Stomach (tissue), 9 donors: ENCODE data around the gene MAP3K7CL. TPM values are rescaled to one million over a fixed set of nuclear protein-coding genes. Genes with fewer than 3 reads are reported as not detected.
A peak's percentile ranks its signal among the peaks of the same experiment; 100 is the strongest.

Experiments used
- DNase-seq, 2 donors: peaks; one replicate each; pipeline versions ENCODE4 v3.0.0 to v3.0.0-alpha.2; 2013 to 2019
- H3K27ac ChIP-seq, 5 donors: fragments of 200-600 bp in 4 of 5; sonication (generic) in 4 of 5; one replicate each; pipeline ENCODE4 v1.5.1; 2013 to 2019; ENCODE audit warnings: mild to moderate bottlenecking in 1 of 5, moderate library complexity in 1 of 5
- H3K27me3 ChIP-seq, 3 donors: fragments of 200-600 bp; sonication (generic); one replicate each; pipeline ENCODE4 v1.5.1; 2017 to 2019; ENCODE audit warnings: mixed run types in 1 of 3
- H3K36me3 ChIP-seq, 4 donors: fragments of 200-600 bp; sonication (generic); 1 replicate in 3 of 4; 2 replicates in 1 of 4; pipeline ENCODE4 v1.5.1; 2016 to 2019
- H3K4me1 ChIP-seq, 4 donors: fragments of 200-600 bp; sonication (generic); one replicate each; pipeline ENCODE4 v1.5.1; 2016 to 2019
- H3K4me3 ChIP-seq, 4 donors: fragments of 200-600 bp; sonication (generic) in 3 of 4; one replicate each; pipeline ENCODE4 v1.5.1; 2016 to 2019; ENCODE audit warnings: mild to moderate bottlenecking in 1 of 4
- H3K9me3 ChIP-seq, 4 donors: fragments of 200-600 bp; sonication (generic); one replicate each; pipeline ENCODE4 v1.5.1; 2016 to 2019
- CTCF ChIP-seq, 7 experiments: fragments of 450-650 bp in 4 of 7; fragments of 200-600 bp in 3 of 7; sonication (generic) in 3 of 7; IDR thresholded peaks; one replicate each; pipeline ENCODE4 v1.5.1; 2016 to 2019; ENCODE audit warnings: antibody characterized with exemption in 7 of 7, control low read depth in 2 of 7, mild to moderate bottlenecking in 1 of 7
- EP300 ChIP-seq: sonication (generic); formaldehyde crosslinking; IDR thresholded peaks from one replicate; pipeline ENCODE4 v1.6.1; 2017; ENCODE audit warnings: antibody characterized with exemption
- POLR2A ChIP-seq, 4 donors: fragments of 450-650 bp; IDR thresholded peaks; one replicate each; pipeline ENCODE4 v1.6.1; 2016; ENCODE audit warnings: antibody characterized with exemption in 4 of 4, control low read depth in 2 of 4, mild to moderate bottlenecking in 1 of 4, moderate library complexity in 1 of 4
- POLR2AphosphoS5 ChIP-seq, 3 donors: sonication (generic); formaldehyde crosslinking; IDR thresholded peaks; one replicate each; pipeline ENCODE4 v1.6.1; 2016; ENCODE audit warnings: antibody characterized with exemption in 3 of 3
- WGBS, 5 donors: extraction: QIAGEN DNeasy Blood & Tissue Kit in 3 of 5; methylation state at CpG; one replicate each; pipeline versions ENCODE4 v1.1.5 to v1.1.7; 2013 to 2018; 5-methylcytosine and 5-hydroxymethylcytosine counted together
- intact Hi-C: fragments of 100-400 bp; cut with DNase I; formaldehyde crosslinking; loops from one replicate; pipeline ENCODE4 v1.15.1; 2023; ENCODE audit warnings: low total_unique reads
- polyA plus RNA-seq, 3 donors: library from polyadenylated mRNA; stranded (reverse); fragments of 200-250 nt; gene quantifications; one replicate each; pipeline ENCODE4 v1.2.3, GENCODE V29; 2013
- total RNA-seq, 5 donors: library from RNA; depleted of rRNA; stranded (reverse); fragments of >200 nt; gene quantifications; one replicate each; pipeline versions ENCODE4 v1.1.0 to v1.2.3, GENCODE V29; 2014 to 2016
- donor health status: healthy with polysubstance abuse.
- donor health status: Bipolar disorder and iron deficiency.
- donor health status: healthy.

Gene MAP3K7CL
- total and polyA plus RNA-seq, 8 donors, result 0.58 to 19.2 (median 4.5) TPM

GRCh38 chr21:29152916-29153315 is 22.5 kb downstream of the MAP3K7CL start:
- peaks cover 0 to 6% (median 0%) of the 10 kb centered on the region in 4 donors for H3K4me1 ChIP-seq
- TF ChIP-seq CTCF (IDR thresholded peaks at IDR 0.05), result no peak
- no peak for TF ChIP-seq POLR2A (IDR thresholded peaks at IDR 0.05)
- TF ChIP-seq POLR2AphosphoS5 (IDR thresholded peaks at IDR 0.05), result no peak
- no peak for TF ChIP-seq EP300
- H3K27ac ChIP-seq, result no peak overlapping the region
- no peaks in the 10 kb centered on the region for H3K36me3 ChIP-seq
- H3K9me3 ChIP-seq, result no peaks in the 10 kb centered on the region
- 78 to 91% (median 83%) methylated on average over 1 of the region's 1 CpG for WGBS, 5 donors
- DNase-seq, result no peak
- intact Hi-C loops, result no loop called here
- H3K4me3 ChIP-seq, result no peak overlapping the region
- no peaks in the 10 kb centered on the region for H3K27me3 ChIP-seq

DNA sequence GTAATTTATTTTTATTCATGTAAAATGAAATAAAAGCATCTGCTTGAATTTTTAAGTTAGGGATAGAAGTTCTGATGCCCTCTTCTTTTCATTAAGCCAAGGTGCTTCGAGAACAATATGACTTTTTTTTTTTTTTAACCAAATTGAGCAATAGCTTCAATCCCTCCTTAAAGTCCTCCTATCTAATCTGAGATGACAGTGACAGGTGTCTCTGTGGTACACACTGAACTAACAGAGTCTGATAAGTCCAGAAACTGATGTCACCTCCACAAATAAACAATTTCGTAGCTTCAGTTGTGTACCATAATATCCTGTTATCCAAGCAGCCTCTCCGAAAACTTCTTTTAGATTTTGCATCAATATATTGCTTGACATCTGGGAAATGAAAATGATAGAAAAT is 23.8 kb downstream of the MAP3K7CL start:
- intact Hi-C loops, result no loop called here
- no peak for TF ChIP-seq POLR2AphosphoS5 (IDR thresholded peaks at IDR 0.05)
- TF ChIP-seq CTCF (IDR thresholded peaks at IDR 0.05), result no peak
- TF ChIP-seq EP300, result no peak
- no peak for TF ChIP-seq POLR2A (IDR thresholded peaks at IDR 0.05)
- H3K36me3 ChIP-seq, result no peaks in the 10 kb centered on the region
- WGBS, 5 donors, result 86 to 90% (median 87%) methylated on average over 3 of the region's 3 CpGs
- H3K27me3 ChIP-seq, result no peaks in the 10 kb centered on the region
- no peaks in the 10 kb centered on the region for H3K9me3 ChIP-seq
- DNase-seq, result no peak
- H3K27ac ChIP-seq, result no peak overlapping the region
- peaks cover 0 to 6% (median 0%) of the 10 kb centered on the region in 4 donors for H3K4me1 ChIP-seq
- H3K4me3 ChIP-seq, result no peak overlapping the region

- H3K36me3 ChIP-seq, result peaks cover 0 to 9% (median 2%) of the 10 kb centered on the region in 4 donors
- H3K27me3 ChIP-seq, result no peaks in the 10 kb centered on the region
- intact Hi-C loops, result no loop called here
- 49 to 64% (median 54%) methylated on average over 25 of the region's 25 CpGs for WGBS, 5 donors
- H3K27ac ChIP-seq, result peak overlapping the region in 1 of 5 donors; percentile 36
- peaks cover 0 to 6% (median 0%) of the 10 kb centered on the region in 4 donors for H3K4me1 ChIP-seq
- DNase-seq, result peak in 1 of 2 donors; percentile 42
- peak overlapping the region; percentile 2 to 31 (median 18) for H3K4me3 ChIP-seq
- no peak for TF ChIP-seq EP300
- TF ChIP-seq CTCF (IDR thresholded peaks at IDR 0.05), result no peak
- no peak for TF ChIP-seq POLR2A (IDR thresholded peaks at IDR 0.05)
- TF ChIP-seq POLR2AphosphoS5 (IDR thresholded peaks at IDR 0.05), result no peak
- no peaks in the 10 kb centered on the region for H3K9me3 ChIP-seq
Observed at GRCh38 chr21:29155118-29155932, 24.9 kb downstream of the MAP3K7CL start.

DNA sequence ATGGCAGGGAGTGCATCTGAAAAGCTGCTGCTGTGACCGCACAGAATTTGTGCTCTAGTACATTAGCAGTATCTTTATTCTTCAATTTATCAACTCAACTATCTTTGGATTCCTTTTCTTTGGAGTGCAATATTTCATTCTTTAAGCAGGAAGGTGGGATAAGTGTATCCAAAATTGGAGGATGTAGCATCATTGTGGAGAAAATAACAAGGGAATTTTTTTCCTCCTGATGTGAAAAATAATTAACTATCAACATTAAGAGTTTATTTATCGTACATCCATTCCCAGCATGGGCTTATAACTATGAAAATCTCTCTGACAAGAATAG is 25.5 kb downstream of the MAP3K7CL start:
- no peak for DNase-seq
- Histone ChIP-seq H3K4me3 (no peak overlapping the region), H3K9me3 (no peaks in the 10 kb centered on the region), H3K36me3 (peaks cover 0 to 9% (median 2%) of the 10 kb centered on the region in 4 donors), H3K4me1 (peaks cover 0 to 6% (median 0%) of the 10 kb centered on the region in 4 donors), H3K27me3 (no peaks in the 10 kb centered on the region), H3K27ac (peak overlapping the region in 1 of 5 donors; percentile 36)
- 92 to 95% (median 93%) methylated on average over 2 of the region's 2 CpGs for WGBS, 5 donors
- TF ChIP-seq CTCF (IDR thresholded peaks at IDR 0.05) (no peak), POLR2A (IDR thresholded peaks at IDR 0.05) (no peak)
- intact Hi-C loops, result no loop called here
